ENCODE measurements around the gene PDSS2.
"Not testable (repeated sequence)": the region's sequence is repeated elsewhere in the genome, so short reads cannot be mapped to it uniquely, and the experiment has no call there.

The PDSS2 gene

GRCh38 chr6:107207251-107207873 is 252.0 kb downstream of the PDSS2 start:
- DNase-seq, result no peak

- no peak for DNase-seq
Measured at GRCh38 chr6:107205058-107205998, 254.0 kb downstream of the PDSS2 start.

DNA sequence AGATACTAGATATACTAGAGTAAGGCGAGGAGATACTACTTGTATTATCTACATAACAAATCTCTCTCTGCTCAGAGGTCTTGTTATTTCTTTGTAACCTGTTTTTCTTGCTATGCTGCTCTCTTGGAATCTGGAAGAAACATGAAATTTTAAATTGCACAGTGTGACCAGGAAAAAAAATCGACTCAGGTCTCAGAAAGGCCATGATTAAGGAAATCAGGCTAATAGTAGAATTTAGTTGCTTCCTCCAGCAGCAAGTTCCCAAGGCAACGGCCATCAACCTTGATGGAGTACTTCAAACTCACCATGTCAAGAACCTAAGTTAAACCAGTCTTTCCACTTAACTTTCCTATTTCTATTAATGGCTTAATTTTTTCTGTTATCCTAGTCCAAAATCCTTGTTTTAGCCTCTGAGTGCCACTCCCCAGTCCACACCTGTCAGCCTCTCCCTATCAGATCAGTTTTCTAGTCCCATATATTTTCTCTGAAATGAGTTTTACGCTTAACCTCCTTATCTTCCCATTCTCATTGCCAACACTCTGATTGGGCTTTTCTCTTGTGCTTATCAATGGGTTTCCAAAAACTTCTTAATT is 256.4 kb downstream of the PDSS2 start:
- DNase-seq, result no peak

DNA sequence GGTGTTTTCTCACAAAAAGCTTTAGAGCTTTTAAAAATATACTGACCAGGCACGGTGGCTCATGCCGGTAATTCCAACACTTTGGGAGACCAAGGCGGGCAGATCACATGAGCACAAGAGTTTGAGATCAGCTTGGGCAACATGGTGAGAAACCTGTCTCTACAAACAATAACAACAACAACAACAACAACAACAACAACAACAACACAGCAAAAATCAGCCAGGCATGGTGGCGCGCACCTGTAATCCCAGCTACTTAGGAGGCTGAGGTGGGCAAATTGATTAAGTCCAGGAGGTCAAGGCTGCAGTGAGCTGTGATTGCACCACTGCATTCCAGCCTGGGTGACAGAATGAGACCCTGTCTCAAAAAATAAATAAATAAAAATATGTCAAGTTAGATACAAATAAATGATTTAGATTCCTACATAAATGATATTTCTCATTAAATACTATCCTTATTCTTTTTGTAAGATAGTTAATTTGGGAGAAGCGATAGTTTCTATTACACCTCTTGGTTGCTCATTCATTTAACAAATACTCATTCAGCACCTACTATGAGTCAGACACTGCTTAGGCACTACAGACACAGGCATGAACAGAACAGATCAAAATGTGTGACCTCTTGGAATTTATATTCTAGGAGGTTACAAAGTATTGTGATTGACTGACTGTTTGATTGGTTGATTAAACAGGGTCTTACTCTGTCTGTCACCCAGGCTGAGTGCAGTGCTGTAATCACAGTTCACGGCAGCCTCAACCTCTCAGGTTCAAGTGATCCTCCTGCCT is 260.5 kb downstream of the PDSS2 start:
- DNase-seq, result no peak

DNA sequence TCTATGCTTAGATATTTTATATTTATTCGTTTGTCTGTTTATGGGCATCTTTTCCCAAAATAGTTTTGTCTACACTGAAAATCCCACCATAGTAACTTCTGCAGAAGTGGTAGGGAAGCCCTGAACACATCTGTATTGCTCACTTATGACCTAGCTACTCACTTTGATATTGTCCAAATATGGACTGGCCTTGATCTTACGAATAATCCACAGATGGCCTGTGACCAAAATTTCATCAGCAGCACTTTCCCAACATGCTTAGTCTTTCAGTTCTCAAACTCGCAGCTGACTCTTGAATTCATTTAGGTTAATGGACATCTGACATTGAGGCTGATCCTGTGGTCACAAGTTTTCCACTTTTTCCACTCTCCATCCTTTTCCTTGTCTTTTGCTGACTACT is 263.2 kb downstream of the PDSS2 start:
- no peak for DNase-seq

- DNase-seq, result not testable (repeated sequence)
Measured at GRCh38 chr6:107194723-107195122, 264.6 kb downstream of the PDSS2 start.

GRCh38 chr6:107192830-107193229 is 266.5 kb downstream of the PDSS2 start:
- DNase-seq, result peak; percentile 70

GRCh38 chr6:107187630-107188029 is 271.7 kb downstream of the PDSS2 start:
- no peak for DNase-seq

DNA sequence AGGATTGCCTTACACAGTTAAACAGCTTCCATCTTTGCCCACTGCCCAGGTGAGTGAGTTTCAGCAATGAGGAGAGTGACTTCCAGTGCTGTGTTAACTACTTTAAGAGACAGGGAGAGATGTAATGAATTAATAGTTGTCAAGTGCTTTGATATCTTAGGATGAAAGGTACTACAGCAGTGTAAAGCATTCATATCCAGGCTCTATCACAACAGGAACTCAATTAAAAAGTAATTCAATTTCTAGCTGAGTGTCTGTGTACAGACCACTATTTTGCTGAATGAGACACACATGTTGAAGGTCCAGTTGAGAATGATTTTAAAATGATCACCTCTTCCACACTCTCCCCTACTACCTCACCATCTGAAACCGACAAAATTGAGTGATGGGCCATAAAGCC is 273.3 kb downstream of the PDSS2 start:
- no peak for DNase-seq

DNA sequence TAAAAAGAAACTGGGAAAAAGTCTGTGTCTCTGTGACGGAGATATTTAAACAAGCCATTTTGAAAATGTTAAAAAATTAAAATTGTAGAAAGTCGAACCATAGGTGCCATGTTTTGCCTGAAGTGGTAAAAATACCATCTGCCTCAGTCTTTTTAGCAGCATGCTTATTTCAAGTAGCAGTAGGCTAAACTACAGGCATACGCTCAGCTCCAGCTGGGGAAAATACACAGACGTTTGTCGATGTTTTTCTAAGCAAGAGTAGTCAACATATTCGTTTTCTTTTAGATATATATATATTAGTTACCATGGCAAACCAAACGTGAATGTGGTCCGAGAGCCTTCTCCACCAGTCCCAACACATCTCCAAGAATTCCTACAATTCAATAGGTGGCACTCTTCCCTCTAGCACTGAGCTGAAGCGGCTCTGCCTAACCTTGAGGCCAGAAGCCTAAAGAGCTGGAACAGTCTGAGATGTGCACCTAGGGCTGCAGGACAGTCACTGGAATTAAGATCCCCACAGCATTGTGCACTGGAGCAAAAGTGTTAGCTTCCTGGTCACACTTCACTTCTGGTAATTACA is 273.9 kb downstream of the PDSS2 start:
- peak; percentile 16 for DNase-seq

DNA sequence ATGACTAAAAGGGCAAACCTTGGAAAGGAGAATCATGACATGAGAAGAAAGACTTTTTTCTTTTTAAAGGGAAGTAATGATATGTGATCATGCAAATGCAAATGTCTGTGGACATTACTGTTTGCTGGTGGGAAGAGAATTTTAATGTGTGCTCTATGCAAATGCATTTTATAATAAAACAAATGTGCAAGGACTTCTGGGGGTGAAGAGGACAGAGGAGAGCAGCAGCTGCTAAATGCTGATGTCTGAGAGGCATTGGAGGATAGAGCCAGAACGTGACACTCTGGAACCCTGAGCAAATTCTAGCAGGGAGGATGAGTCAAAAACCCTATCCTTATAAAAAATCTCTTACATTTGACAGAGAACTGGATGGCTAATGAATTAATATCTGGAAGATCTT is 274.9 kb downstream of the PDSS2 start:
- no peak for DNase-seq

- DNase-seq, result no peak
Measured at GRCh38 chr6:107180099-107180498, 279.3 kb downstream of the PDSS2 start.

DNA sequence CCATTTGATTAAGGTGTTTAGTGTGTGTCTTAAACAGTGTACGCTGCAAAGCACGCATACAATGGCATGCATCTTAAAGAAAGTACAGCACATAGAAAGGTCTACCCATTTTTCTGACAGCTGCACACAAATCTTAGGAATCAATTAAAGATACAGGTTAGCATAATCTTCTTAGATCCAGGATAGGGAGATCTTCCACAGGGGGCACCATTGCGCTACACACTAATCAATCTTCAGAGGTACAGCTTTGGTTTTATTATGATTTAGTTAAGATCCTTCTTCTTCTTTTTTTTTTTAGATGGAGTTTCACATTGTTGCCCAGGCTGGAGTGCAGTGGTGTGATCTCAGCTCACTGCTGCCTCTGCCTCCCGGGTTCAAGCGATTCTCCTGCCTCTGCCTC is 280.4 kb downstream of the PDSS2 start:
- no peak for DNase-seq

DNA sequence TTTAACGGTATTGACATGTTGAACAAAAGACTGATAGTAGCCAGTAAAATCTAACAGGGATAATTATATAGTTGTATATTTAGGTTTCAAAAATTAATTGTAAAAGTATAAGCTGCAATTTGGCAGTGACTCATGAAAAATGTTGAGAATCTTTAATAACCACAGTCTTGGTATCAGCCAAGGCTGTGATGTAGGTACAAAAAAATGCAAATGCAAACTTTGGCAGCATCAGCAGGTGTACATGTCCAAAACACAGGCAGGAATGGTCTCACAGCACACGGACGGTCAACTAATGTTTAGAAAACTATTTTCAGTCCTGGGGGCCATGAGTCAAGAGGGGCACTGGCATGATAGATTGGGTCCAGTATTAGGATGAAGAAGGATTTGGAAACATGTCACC is 285.6 kb downstream of the PDSS2 start:
- no peak for DNase-seq

- DNase-seq, result no peak
Measured at GRCh38 chr6:107171513-107171912, 287.9 kb downstream of the PDSS2 start.

- DNase-seq, result not testable (repeated sequence)
Measured at GRCh38 chr6:107164299-107164698, 295.1 kb downstream of the PDSS2 start.

GRCh38 chr6:107161521-107161920 is 297.8 kb downstream of the PDSS2 start:
- DNase-seq, result no peak

GRCh38 chr6:107156617-107157016 is 302.7 kb downstream of the PDSS2 start:
- DNase-seq, result no peak

DNA sequence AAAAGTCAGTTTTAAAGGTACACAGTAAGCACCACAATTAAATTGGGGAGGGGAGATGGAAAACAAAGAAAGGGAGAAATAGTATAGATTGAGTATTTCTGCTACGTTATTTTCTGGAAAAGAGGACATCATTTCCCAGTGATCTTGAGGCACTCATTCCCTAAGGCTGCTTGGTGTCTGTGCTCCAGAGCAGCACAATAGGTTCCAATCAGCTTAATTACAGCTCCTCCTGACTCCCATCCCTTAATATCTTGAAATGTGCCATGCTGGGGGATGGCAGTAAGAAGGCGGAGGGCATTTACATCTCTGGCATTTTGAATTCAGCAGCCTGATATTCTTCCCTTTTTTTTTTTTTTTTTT is 304.6 kb downstream of the PDSS2 start:
- no peak for DNase-seq

- DNase-seq, result peak; percentile 73
Measured at GRCh38 chr6:107154131-107154800, 305.1 kb downstream of the PDSS2 start.

DNA sequence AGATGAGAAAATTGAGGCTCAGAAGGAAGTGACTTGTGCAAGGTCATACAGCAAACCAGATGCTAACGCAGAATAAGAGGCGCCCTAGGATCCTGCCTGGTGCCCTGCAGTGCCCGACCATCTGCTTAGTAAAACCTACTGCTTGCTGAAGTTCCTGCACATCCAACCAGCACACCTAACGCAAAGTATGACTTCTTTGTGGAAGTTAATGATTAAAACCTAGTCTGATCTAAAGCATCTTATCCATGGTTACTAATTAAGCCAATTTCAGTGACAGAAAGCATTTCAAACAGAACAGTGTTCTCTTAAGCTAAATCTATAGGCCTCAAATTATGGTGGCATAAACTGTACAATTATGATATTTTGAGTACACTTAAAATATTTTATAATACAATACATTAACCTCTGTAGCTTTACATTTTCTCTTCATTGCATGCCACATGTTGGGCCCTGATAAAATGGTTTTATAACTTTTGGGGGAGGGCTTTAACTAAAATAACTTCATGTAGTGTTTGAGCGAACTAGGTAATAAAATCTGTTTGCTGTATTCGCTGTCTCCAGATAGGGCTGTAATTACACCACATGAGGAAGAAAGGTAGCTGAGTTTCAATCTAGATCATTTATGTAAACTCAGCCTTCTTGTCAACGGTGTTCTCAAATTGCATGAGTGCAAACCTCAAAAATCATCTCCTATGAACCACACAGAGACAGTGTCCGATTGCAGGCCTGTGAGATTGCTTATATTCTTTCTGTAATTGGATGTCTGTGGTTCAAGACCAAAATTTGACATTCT is 306.5 kb downstream of the PDSS2 start:
- DNase-seq, result peak; percentile 78

All from NCI-H2107 (cell line).